DND-41 (cell line): Measurements from ENCODE around the gene TTLL4.

ENCODE experiments used
- ATAC-seq: fragments of 200-7000 bp; cut with Tn5 transposase; 3 replicates; pipeline ENCODE4 v1.9.1; 2021; ENCODE audit warnings: low read depth; ENCODE audit not compliant: insufficient read depth
- DNase-seq: peaks from one replicate; pipeline ENCODE4 v3.0.0-alpha.2; 2020
- H2AFZ ChIP-seq: 2 replicates; pipeline ENCODE4 v1.6.0; 2012; ENCODE audit warnings: low read depth, low read length
- H3K27ac ChIP-seq: 2 replicates; pipeline ENCODE4 v1.5.1; 2012; ENCODE audit warnings: low read length, inconsistent platforms
- H3K27me3 ChIP-seq: fragments of 200-600 bp; sonication (generic); 2 replicates; pipeline ENCODE4 v1.6.0; 2012; ENCODE audit warnings: low read length, mild to moderate bottlenecking, inconsistent platforms; ENCODE audit not compliant: insufficient read depth, poor library complexity
- H3K36me3 ChIP-seq: 2 replicates; pipeline ENCODE4 v1.5.1; 2012; ENCODE audit warnings: low read length, inconsistent platforms; ENCODE audit not compliant: insufficient read depth
- H3K4me1 ChIP-seq: 2 replicates; pipeline ENCODE4 v1.5.1; 2012; ENCODE audit warnings: mild to moderate bottlenecking, low read length; ENCODE audit not compliant: insufficient read depth
- H3K4me2 ChIP-seq: 2 replicates; pipeline ENCODE4 v1.6.0; 2012; ENCODE audit warnings: mild to moderate bottlenecking, moderate library complexity, low read length, inconsistent platforms; ENCODE audit not compliant: insufficient read depth
- H3K4me3 ChIP-seq, 2 experiments: fragments of 200-600 bp in 1 of 2; shearing (Covaris generic) in 1 of 2; 2 replicates each; pipeline ENCODE4 v1.5.1; 2012 to 2016; ENCODE audit warnings: inconsistent platforms in 2 of 2, low read length in 2 of 2, mild to moderate bottlenecking in 2 of 2, low read depth in 1 of 2, moderate library complexity in 1 of 2
- H3K79me2 ChIP-seq: 2 replicates; pipeline ENCODE4 v1.6.0; 2012; ENCODE audit warnings: low read length, inconsistent platforms; ENCODE audit not compliant: insufficient read depth
- H3K9ac ChIP-seq: 2 replicates; pipeline ENCODE4 v1.6.0; 2012; ENCODE audit warnings: low read depth, mild to moderate bottlenecking, inconsistent platforms, low read length, moderate library complexity
- H3K9me3 ChIP-seq: 2 replicates; pipeline ENCODE4 v1.5.1; 2012; ENCODE audit warnings: low read length, moderate library complexity, mild to moderate bottlenecking, inconsistent platforms; ENCODE audit not compliant: insufficient read depth, severe bottlenecking
- H4K20me1 ChIP-seq: 2 replicates; pipeline ENCODE4 v1.6.0; 2012; ENCODE audit warnings: low read length; ENCODE audit not compliant: insufficient read depth
- CTCF ChIP-seq: IDR thresholded peaks from 2 replicates; pipeline ENCODE4 v1.5.1; 2012; ENCODE audit warnings: borderline replicate concordance, low read length, moderate library complexity, mild to moderate bottlenecking; ENCODE audit not compliant: poor library complexity, severe bottlenecking; ENCODE audit errors: extremely low read depth
- EZH2 ChIP-seq: IDR thresholded peaks from 3 replicates; pipeline ENCODE4 v1.6.1; 2012; ENCODE audit warnings: borderline replicate concordance, low read depth, mild to moderate bottlenecking, moderate library complexity, low read length, inconsistent platforms; ENCODE audit not compliant: severe bottlenecking

The TTLL4 gene

GRCh38 chr2:218781691-218782527 lies 71.3 kb downstream of the TTLL4 start, which contains the start of gene CYP27A1:
Gene CYP27A1 (plus strand): TSS chr2:218782147. CDS start chr2:218782183, 36 bp downstream.
- no peak within 1 kb of the TSS for H3K9ac ChIP-seq
- H3K36me3 ChIP-seq: no peaks in the 10 kb centered on the region
- peaks cover 9% of the 10 kb centered on the region for H3K9me3 ChIP-seq
- no peak for DNase-seq
- no peak within 1 kb of the TSS for H3K4me2 ChIP-seq
- no peak within 1 kb of the TSS for H3K4me3 ChIP-seq
- no peak for TF ChIP-seq CTCF
- no peak for TF ChIP-seq EZH2
- H4K20me1 ChIP-seq: no peaks in the 10 kb centered on the region; the same call in 1 of the 2 replicates
- no peaks in the 10 kb centered on the region for H3K79me2 ChIP-seq
- no peak for ATAC-seq
- H2AFZ ChIP-seq: no peak within 1 kb of the TSS
- no peaks in the 10 kb centered on the region for H3K4me1 ChIP-seq
- H3K27me3 ChIP-seq: no peaks in the 10 kb centered on the region
- H3K27ac ChIP-seq: no peak within 1 kb of the TSS

- Histone ChIP-seq H3K36me3 (no peaks in the 10 kb centered on the region), H3K79me2 (no peaks in the 10 kb centered on the region), H3K9me3 (peaks cover 4% of the 10 kb centered on the region), H3K27me3 (no peaks in the 10 kb centered on the region), H2AFZ (no peak overlapping the region), H3K4me2 (no peak overlapping the region), H3K9ac (no peak overlapping the region), H3K27ac (no peak overlapping the region), H3K4me3 (no peak overlapping the region), H4K20me1 (no peaks in the 10 kb centered on the region; the same call in 1 of the 2 replicates), H3K4me1 (no peaks in the 10 kb centered on the region)
- DNase-seq (no peak), ATAC-seq (no peak)
- no peak for TF ChIP-seq EZH2
- no peak for TF ChIP-seq CTCF
Measured at GRCh38 chr2:218782528-218782844, 71.9 kb downstream of the TTLL4 start.

- no peak for DNase-seq
- no peak overlapping the region for H2AFZ ChIP-seq
- TF ChIP-seq CTCF (no peak), EZH2 (no peak)
- no peak for ATAC-seq
- H3K4me1 ChIP-seq: no peaks in the 10 kb centered on the region
- H3K9ac ChIP-seq: no peak overlapping the region
- no peaks in the 10 kb centered on the region for H3K36me3 ChIP-seq
- H3K27ac ChIP-seq: no peak overlapping the region
- no peaks in the 10 kb centered on the region; the same call in 1 of the 2 replicates for H4K20me1 ChIP-seq
- no peaks in the 10 kb centered on the region for H3K9me3 ChIP-seq
- no peak overlapping the region for H3K4me2 ChIP-seq
- H3K79me2 ChIP-seq: no peaks in the 10 kb centered on the region
- no peak overlapping the region for H3K4me3 ChIP-seq
- H3K27me3 ChIP-seq: no peaks in the 10 kb centered on the region
Measured at GRCh38 chr2:218783688-218784087, 73.1 kb downstream of the TTLL4 start.
